ENCODE results near the gene TEX10. TPM values are rescaled to one million over a fixed set of nuclear protein-coding genes. Genes with fewer than 3 reads are reported as not detected.

The TEX10 gene
- total RNA-seq, 4 donors from 2014 or later: 15.5 to 23.9 (median 21.6) TPM

DNA sequence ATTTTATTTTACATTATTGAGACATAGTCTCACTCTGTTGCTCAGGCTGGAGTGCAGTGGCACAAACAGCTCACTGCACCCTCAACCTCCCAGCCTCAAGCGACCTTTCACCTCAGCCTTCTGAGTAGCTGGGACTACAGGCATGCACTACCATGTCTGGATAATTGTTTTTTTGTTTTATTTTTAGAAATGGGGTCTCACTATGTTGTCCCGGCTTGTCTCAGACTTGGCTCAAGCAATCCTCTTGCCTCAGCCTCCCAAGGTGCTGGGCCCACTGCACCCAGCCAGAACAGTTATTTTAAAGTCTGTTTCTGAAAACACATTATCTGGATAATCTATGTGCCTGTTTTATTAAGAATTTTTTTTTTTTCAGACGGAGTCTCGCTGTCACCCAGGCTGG is 62.0 kb downstream of the TEX10 start:
- intact Hi-C loops (cut with DNase I; ENCODE audit: low total_unique reads): no loop called here
- WGBS, 2 donors: 96 to 98% methylated on average over 4 of the region's 4 CpGs
- TF ChIP-seq POLR2A (IDR thresholded peaks at IDR 0.05) (no peak), CTCF (IDR thresholded peaks at IDR 0.05) (no peak)
- H3K4me3 ChIP-seq (ENCODE audit: low read depth, poor library complexity, severe bottlenecking): no peak overlapping the region
- DNase-seq (ENCODE audit: low spot score in 2 of 2): no peak

- intact Hi-C loops (cut with DNase I; ENCODE audit: low total_unique reads): no loop called here
- TF ChIP-seq CTCF (IDR thresholded peaks at IDR 0.05) (no peak), POLR2A (IDR thresholded peaks at IDR 0.05) (no peak)
- WGBS, 2 donors: 93 to 98% methylated on average over 5 of the region's 5 CpGs
Measured at GRCh38 chr9:100287186-100287585, 65.6 kb downstream of the TEX10 start.

DNA sequence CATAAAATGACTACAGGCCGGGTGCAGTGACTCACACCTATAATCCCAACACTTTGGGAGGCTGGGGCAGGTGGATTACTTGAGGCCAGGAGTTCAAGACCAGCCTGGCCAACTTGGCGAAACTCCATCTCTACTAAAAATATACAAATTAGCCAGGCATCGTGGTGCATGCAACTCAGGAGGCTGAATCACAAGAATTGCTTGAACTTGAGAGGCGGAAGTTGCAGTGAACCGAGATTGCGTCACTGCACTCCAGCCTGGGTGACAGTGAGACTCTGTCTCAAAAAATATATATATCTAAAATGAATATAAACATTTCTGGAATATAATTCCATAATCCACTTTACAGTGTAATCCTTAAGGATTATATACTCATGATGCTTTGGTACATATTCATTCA is 66.5 kb downstream of the TEX10 start:
- TF ChIP-seq POLR2A (IDR thresholded peaks at IDR 0.05): no peak
- DNase-seq (ENCODE audit: low spot score in 2 of 2): no peak
- intact Hi-C loops (cut with DNase I; ENCODE audit: low total_unique reads): no loop called here
- no peak overlapping the region for H3K4me3 ChIP-seq (ENCODE audit: low read depth, poor library complexity, severe bottlenecking)
- WGBS, 2 donors: 97% methylated on average over 6 of the region's 6 CpGs

More at GRCh38 chr9:100287186-100287585, 65.6 kb downstream of the TEX10 start:
- H3K4me3 ChIP-seq (ENCODE audit: low read depth, poor library complexity, severe bottlenecking): no peak overlapping the region
- DNase-seq (ENCODE audit: low spot score in 2 of 2): no peak

DNA sequence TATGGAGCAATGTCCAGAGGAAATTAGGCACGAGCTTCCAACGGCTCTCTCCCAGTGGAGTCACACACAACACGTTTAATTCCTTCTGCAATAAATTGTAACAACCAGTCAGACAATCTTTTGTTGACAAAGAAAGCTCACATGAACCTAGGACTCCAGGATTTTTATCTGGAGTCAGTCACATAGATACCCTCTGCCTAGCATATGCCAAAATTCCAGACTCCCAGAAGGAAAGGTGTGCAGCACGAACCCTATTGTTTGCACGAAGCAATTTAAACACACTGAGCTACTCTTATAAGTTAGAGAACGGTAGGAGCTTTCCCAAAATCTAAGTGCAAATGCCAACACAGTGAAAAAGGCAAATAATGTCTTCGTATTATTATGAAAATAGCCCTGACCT is 67.1 kb downstream of the TEX10 start:
- TF ChIP-seq POLR2A (IDR thresholded peaks at IDR 0.05): no peak
- TF ChIP-seq CTCF (IDR thresholded peaks at IDR 0.05): no peak
- no peak for DNase-seq (ENCODE audit: low spot score in 2 of 2)
- intact Hi-C loops (cut with DNase I; ENCODE audit: low total_unique reads): no loop called here
- H3K4me3 ChIP-seq (ENCODE audit: low read depth, poor library complexity, severe bottlenecking): no peak overlapping the region
- WGBS, 2 donors: 96 to 99% methylated on average over 7 of the region's 7 CpGs

- no peak for TF ChIP-seq POLR2A (IDR thresholded peaks at IDR 0.05)
- no peak for TF ChIP-seq CTCF (IDR thresholded peaks at IDR 0.05)
- no peak for DNase-seq (ENCODE audit: low spot score in 2 of 2)
- H3K4me3 ChIP-seq (ENCODE audit: low read depth, poor library complexity, severe bottlenecking): no peak overlapping the region
- intact Hi-C loops (cut with DNase I; ENCODE audit: low total_unique reads): no loop called here
Measured at GRCh38 chr9:100285080-100285479, 67.7 kb downstream of the TEX10 start.

DNA sequence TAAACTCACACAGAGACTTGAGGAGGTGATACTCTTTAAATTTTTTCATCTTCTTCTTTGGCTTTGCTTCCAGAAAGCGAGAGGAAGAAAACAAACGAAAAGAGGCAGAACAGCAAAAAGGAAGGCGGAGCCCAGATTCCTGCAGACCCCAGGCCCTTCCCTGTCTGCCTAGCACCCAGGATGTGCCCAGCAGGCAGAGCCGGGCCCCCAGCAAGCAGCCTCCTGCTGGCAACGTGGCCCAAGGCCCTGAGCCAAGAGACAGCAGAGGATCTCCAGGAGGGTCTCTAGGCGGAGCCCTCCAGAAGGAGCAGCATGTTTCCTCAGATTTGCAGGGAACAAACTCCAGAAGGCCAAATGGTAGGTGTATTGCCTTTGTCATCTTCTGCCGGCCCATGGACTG is 68.5 kb downstream of the TEX10 start:
- DNase-seq (ENCODE audit: low spot score in 2 of 2): no peak
- 80% methylated on average over 7 of the region's 7 CpGs for WGBS, 2 donors
- no peak overlapping the region for H3K4me3 ChIP-seq (ENCODE audit: low read depth, poor library complexity, severe bottlenecking)
- intact Hi-C loops (cut with DNase I; ENCODE audit: low total_unique reads): no loop called here
- TF ChIP-seq POLR2A (IDR thresholded peaks at IDR 0.05): no peak
- no peak for TF ChIP-seq CTCF (IDR thresholded peaks at IDR 0.05)

Measured in lower leg skin (tissue), 4 donors.